CD14-positive monocyte (primary cell): Measurements from ENCODE around the gene NBPF3. TPM values are rescaled to one million over a fixed set of nuclear protein-coding genes. Genes with fewer than 3 reads are reported as not detected.

Source experiments
- DNase-seq, 3 donors: peaks; one replicate each; pipeline ENCODE4 v3.0.0-alpha.2; 2011 to 2022
- H2AFZ ChIP-seq: 2 replicates; pipeline ENCODE4 v1.6.0; 2012; ENCODE audit warnings: mild to moderate bottlenecking, low read depth, low read length, inconsistent platforms; ENCODE audit not compliant: insufficient read depth, poor library complexity, severe bottlenecking
- H3K27ac ChIP-seq, 2 donors: 1 replicate in 1 of 2; 2 replicates in 1 of 2; pipeline ENCODE4 v1.5.1; 2012 to 2013; ENCODE audit warnings: low read length in 2 of 2, control low read depth in 1 of 2, inconsistent platforms in 1 of 2, low read depth in 1 of 2, mild to moderate bottlenecking in 1 of 2
- H3K27me3 ChIP-seq, 2 donors: one replicate each; pipeline versions ENCODE4 v1.6.0 to v1.6.1; 2011 to 2013; ENCODE audit warnings: low read length in 2 of 2; ENCODE audit not compliant: control insufficient read depth in 2 of 2, insufficient read depth in 2 of 2
- H3K36me3 ChIP-seq, 2 donors: replicated peaks in 1 of 2; 1 replicate in 1 of 2; 2 replicates in 1 of 2; pipeline versions ENCODE4 v1.5.1 to v1.6.1; 2012 to 2013; ENCODE audit warnings: low read length in 2 of 2, control low read depth in 1 of 2, inconsistent platforms in 1 of 2, mild to moderate bottlenecking in 1 of 2; ENCODE audit not compliant: insufficient read depth in 2 of 2, control insufficient read depth in 1 of 2
- H3K4me1 ChIP-seq, 2 donors: 1 replicate in 1 of 2; 2 replicates in 1 of 2; pipeline versions ENCODE4 v1.5.1 to v1.6.1; 2012 to 2013; ENCODE audit warnings: low read length in 2 of 2, control low read depth in 1 of 2, inconsistent platforms in 1 of 2, mild to moderate bottlenecking in 1 of 2, moderate library complexity in 1 of 2; ENCODE audit not compliant: insufficient read depth in 2 of 2, control insufficient read depth in 1 of 2
- H3K4me2 ChIP-seq: replicated peaks from 2 replicates; pipeline ENCODE3; 2012; ENCODE audit warnings: low read length, moderate library complexity, mild to moderate bottlenecking; ENCODE audit not compliant: poor library complexity, severe bottlenecking; ENCODE audit errors: extremely low read depth
- H3K4me3 ChIP-seq, 3 experiments: fragments of 200-600 bp in 1 of 3; sonication (generic) in 1 of 3; replicated peaks in 1 of 3; 1 replicate in 2 of 3; 2 replicates in 1 of 3; pipeline ENCODE4 v1.5.1; 2011 to 2013; ENCODE audit warnings: low read length in 3 of 3, mild to moderate bottlenecking in 3 of 3, control low read depth in 2 of 3, low read depth in 2 of 3, inconsistent platforms in 1 of 3, moderate library complexity in 1 of 3
- H3K79me2 ChIP-seq: 2 replicates; pipeline ENCODE4 v1.6.0; 2012; ENCODE audit warnings: mild to moderate bottlenecking, control low read depth, inconsistent platforms, low read length, moderate library complexity; ENCODE audit not compliant: insufficient read depth
- H3K9ac ChIP-seq: 2 replicates; pipeline ENCODE4 v1.6.0; 2017; ENCODE audit warnings: low read length, mild to moderate bottlenecking; ENCODE audit not compliant: insufficient read depth, poor library complexity, severe bottlenecking
- H3K9me3 ChIP-seq, 2 donors: replicated peaks in 1 of 2; 1 replicate in 1 of 2; 2 replicates in 1 of 2; pipeline versions ENCODE4 v1.5.1 to v1.6.1; 2012 to 2013; ENCODE audit warnings: low read length in 2 of 2, control low read depth in 1 of 2; ENCODE audit not compliant: control insufficient read depth in 1 of 2, insufficient read depth in 1 of 2
- H4K20me1 ChIP-seq: 2 replicates; pipeline ENCODE4 v1.6.0; 2012; ENCODE audit warnings: mild to moderate bottlenecking, low read length, control low read depth, moderate library complexity; ENCODE audit not compliant: insufficient read depth
- H3K27ac Mint-ChIP-seq, 7 donors: one replicate each; pipeline ENCODE4 v1.8.0; 2020; ENCODE audit warnings: mild to moderate bottlenecking in 7 of 7, mixed read lengths in 7 of 7, moderate library complexity in 6 of 7, inconsistent platforms in 2 of 7
- H3K27me3 Mint-ChIP-seq, 3 donors: one replicate each; pipeline ENCODE4 v1.8.0; 2021 to 2022; ENCODE audit warnings: low read depth in 3 of 3, mild to moderate bottlenecking in 3 of 3, mixed read lengths in 3 of 3, moderate library complexity in 3 of 3, inconsistent platforms in 1 of 3
- H3K36me3 Mint-ChIP-seq, 2 donors: one replicate each; pipeline ENCODE4 v1.8.0; 2020; ENCODE audit warnings: mixed read lengths in 2 of 2, inconsistent platforms in 1 of 2, mild to moderate bottlenecking in 1 of 2
- H3K4me1 Mint-ChIP-seq: one replicate; pipeline ENCODE4 v1.8.0; 2020; ENCODE audit warnings: mild to moderate bottlenecking, mixed read lengths
- H3K4me3 Mint-ChIP-seq, 2 donors: one replicate each; pipeline ENCODE4 v1.8.0; 2020; ENCODE audit warnings: mild to moderate bottlenecking in 2 of 2, mixed read lengths in 2 of 2, moderate library complexity in 1 of 2
- H3K9me3 Mint-ChIP-seq, 7 donors: one replicate each; pipeline ENCODE4 v1.8.0; 2020 to 2022; ENCODE audit warnings: mixed read lengths in 7 of 7, mild to moderate bottlenecking in 6 of 7, moderate library complexity in 6 of 7, inconsistent platforms in 2 of 7
- CTCF ChIP-seq: fragments of 200-600 bp; IDR thresholded peaks from one replicate; pipeline ENCODE4 v1.8.0; 2022; ENCODE audit warnings: antibody characterized with exemption, mild to moderate bottlenecking
- WGBS: methylation state at CpG from one replicate; pipeline ENCODE4 v1.1.5; 2013; ENCODE audit warnings: missing lambda C conversion rate; ENCODE audit not compliant: insufficient coverage; 5-methylcytosine and 5-hydroxymethylcytosine counted together
- intact Hi-C, 2 donors: fragments of 100-400 bp; cut with micrococcal nuclease; formaldehyde crosslinking; loops; one replicate each; pipeline versions ENCODE4 v1.15.0 to v1.15.1; 2023
- polyA plus RNA-seq, 3 donors: library from polyadenylated mRNA; depleted of rRNA in 1 of 3; unstranded in 2 of 3; stranded (reverse) in 1 of 3; fragments of 300-500 nt in 2 of 3; fragments of >200 nt in 1 of 3; fragmentation: Illumina TruSeq in 2 of 3; gene quantifications; 1 replicate in 2 of 3; 2 replicates in 1 of 3; pipeline ENCODE4 v1.2.3, GENCODE V29; 2012 to 2021

The NBPF3 gene
- polyA plus RNA-seq, 3 donors = 1.2 to 1.5 TPM; not detected in 1

DNA sequence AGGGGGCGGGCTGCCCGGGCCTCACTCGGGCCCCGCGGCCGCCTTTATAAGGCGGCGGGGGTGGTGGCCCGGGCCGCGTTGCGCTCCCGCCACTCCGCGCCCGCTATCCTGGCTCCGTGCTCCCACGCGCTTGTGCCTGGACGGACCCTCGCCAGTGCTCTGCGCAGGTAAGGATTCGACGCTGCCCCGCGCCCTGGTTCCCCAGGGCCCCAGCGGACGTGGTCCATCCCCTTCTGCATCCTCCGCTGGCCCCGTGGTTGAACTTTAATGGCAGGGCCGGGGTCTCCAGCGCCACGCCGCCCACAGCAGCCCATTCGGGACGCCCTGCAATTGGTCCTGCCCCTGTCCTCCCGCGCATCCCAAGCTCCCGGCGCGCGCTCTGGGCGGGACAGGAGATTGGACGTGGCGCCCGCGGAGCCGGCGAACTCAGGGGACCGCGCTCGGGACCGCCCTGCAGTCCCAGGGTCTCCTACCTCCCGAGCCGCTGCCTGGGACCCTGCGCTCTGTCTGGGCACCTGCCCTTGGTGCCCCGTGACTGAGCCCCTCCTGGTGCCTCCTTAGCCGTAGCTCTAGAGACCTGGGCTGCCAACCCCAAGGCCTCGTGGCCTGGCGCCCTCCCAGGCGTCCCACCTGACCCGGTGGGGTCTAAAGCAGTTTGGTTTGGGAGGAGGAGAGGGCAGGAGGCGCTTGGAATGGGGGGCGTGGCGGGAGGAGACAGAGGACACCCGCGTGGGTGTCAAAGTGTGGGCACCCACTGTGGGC lies 69.6 kb downstream of the NBPF3 start, which contains the start of gene ALPL:
ALPL (plus strand) TSS at position 73 of the 762 bp plus-strand sequence. CDS start 44,659 bp downstream, outside the sequence.
- peak; percentile 30 for TF ChIP-seq CTCF
- DNase-seq = no peak
- Mint-ChIP-seq H3K9me3 (peaks cover 0 to 7% (median 2%) of the 10 kb centered on the region in 7 donors), H3K4me1 (peaks cover 4% of the 10 kb centered on the region), H3K27me3 (peaks cover 53 to 74% (median 57%) of the 10 kb centered on the region in 3 donors), H3K27ac (peak within 1 kb of the TSS in 2 of 7 donors; percentile 10 to 13), H3K36me3 (peaks cover 0 to 3% of the 10 kb centered on the region in 2 donors), H3K4me3 (peak within 1 kb of the TSS in 1 of 2 donors; percentile 90)
- Histone ChIP-seq H3K27ac (no peak within 1 kb of the TSS), H3K36me3 (no peaks in the 10 kb centered on the region), H3K79me2 (no peaks in the 10 kb centered on the region), H3K4me1 (peaks cover 0 to 6% of the 10 kb centered on the region in 2 donors), H3K9ac (no peak within 1 kb of the TSS), H4K20me1 (no peaks in the 10 kb centered on the region), H3K27me3 (peaks cover 38 to 53% of the 10 kb centered on the region in 2 donors), H2AFZ (no peak within 1 kb of the TSS), H3K4me2 (no peak within 1 kb of the TSS), H3K9me3 (peaks cover 0 to 3% of the 10 kb centered on the region in 2 donors), H3K4me3 (no peak within 1 kb of the TSS)
- intact Hi-C loops = no loop called here
- WGBS = 10% methylated on average over 64 of the region's 67 CpGs

DNA sequence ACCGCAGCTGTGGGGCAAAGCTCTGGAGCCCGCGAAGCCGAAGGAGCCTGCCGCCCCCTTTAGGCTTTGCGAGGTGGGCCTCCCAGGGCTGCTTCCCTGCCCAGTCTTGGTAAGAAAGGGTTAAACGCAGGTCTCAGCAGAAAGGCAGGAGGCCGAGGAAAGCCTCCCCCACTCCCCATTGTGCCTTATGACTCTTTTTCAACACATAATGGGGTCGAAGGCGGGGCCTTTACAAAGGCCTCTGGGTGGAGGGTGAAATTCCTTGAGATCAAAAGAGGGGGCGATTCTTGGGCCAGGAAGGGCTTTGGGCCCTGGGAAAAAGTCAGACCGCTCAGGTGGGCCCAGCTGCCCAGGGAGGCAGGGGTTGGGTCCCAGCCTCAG lies 70.2 kb downstream of the NBPF3 start:
- intact Hi-C loops = no loop called here
- H3K4me3 Mint-ChIP-seq = peak overlapping the region in 1 of 2 donors; percentile 51
- H3K27ac ChIP-seq = no peak overlapping the region
- H3K4me1 ChIP-seq = peaks cover 0 to 6% of the 10 kb centered on the region in 2 donors
- H3K27me3 Mint-ChIP-seq = peaks cover 55 to 77% (median 60%) of the 10 kb centered on the region in 3 donors
- no peak overlapping the region for H3K4me2 ChIP-seq
- H3K36me3 Mint-ChIP-seq = peaks cover 0 to 3% of the 10 kb centered on the region in 2 donors
- H3K36me3 ChIP-seq = no peaks in the 10 kb centered on the region
- H3K79me2 ChIP-seq = no peaks in the 10 kb centered on the region
- WGBS = 63% methylated on average over 9 of the region's 12 CpGs
- no peak overlapping the region for H3K4me3 ChIP-seq
- no peak overlapping the region for H3K9ac ChIP-seq
- H3K4me1 Mint-ChIP-seq = peaks cover 4% of the 10 kb centered on the region
- H3K27ac Mint-ChIP-seq = no peak overlapping the region
- peaks cover 0 to 3% of the 10 kb centered on the region in 2 donors for H3K9me3 ChIP-seq
- no peak for DNase-seq
- TF ChIP-seq CTCF = no peak
- peaks cover 0 to 7% (median 2%) of the 10 kb centered on the region in 7 donors for H3K9me3 Mint-ChIP-seq
- H3K27me3 ChIP-seq = peaks cover 38 to 53% of the 10 kb centered on the region in 2 donors
- H2AFZ ChIP-seq = no peak overlapping the region
- H4K20me1 ChIP-seq = no peaks in the 10 kb centered on the region
